Breast epithelium (tissue), 4 donors: Measurements from ENCODE around the gene TRERF1. TPM values are rescaled to one million over a fixed set of nuclear protein-coding genes. Genes with fewer than 3 reads are reported as not detected.
A peak's percentile ranks its signal among the peaks of the same experiment; 100 is the strongest.

Source experiments
- DNase-seq, 2 donors: peaks; one replicate each; pipeline ENCODE4 v3.0.0-alpha.2; 2019; ENCODE audit warnings: low spot score in 2 of 2
- H3K27ac ChIP-seq, 2 donors: fragments of 200-600 bp; sonication (generic) in 1 of 2; one replicate each; pipeline ENCODE4 v1.5.1; 2016 to 2019; ENCODE audit warnings: mild to moderate bottlenecking in 1 of 2
- H3K27me3 ChIP-seq, 2 donors: fragments of 200-600 bp; sonication (generic) in 1 of 2; one replicate each; pipeline versions ENCODE4 v1.5.1 to v1.6.0; 2017 to 2019; ENCODE audit warnings: control low read depth in 1 of 2, mild to moderate bottlenecking in 1 of 2
- H3K36me3 ChIP-seq: fragments of 200-600 bp; one replicate; pipeline ENCODE4 v1.5.1; 2019
- H3K4me1 ChIP-seq, 2 donors: fragments of 200-600 bp; sonication (generic); one replicate each; pipeline ENCODE4 v1.5.1; 2016 to 2019; ENCODE audit warnings: control low read depth in 1 of 2
- H3K4me3 ChIP-seq, 3 donors: fragments of 200-600 bp; sonication (generic); 1 replicate in 2 of 3; 2 replicates in 1 of 3; pipeline ENCODE4 v1.5.1; 2016 to 2019; ENCODE audit warnings: mild to moderate bottlenecking in 3 of 3, moderate library complexity in 2 of 3
- H3K9me3 ChIP-seq, 2 donors: fragments of 200-600 bp; sonication (generic) in 1 of 2; one replicate each; pipeline ENCODE4 v1.5.1; 2016 to 2019; ENCODE audit warnings: control low read depth in 1 of 2
- CTCF ChIP-seq, 3 donors: fragments of 450-650 bp; IDR thresholded peaks; one replicate each; pipeline ENCODE4 v1.5.1; 2016 to 2017; ENCODE audit warnings: antibody characterized with exemption in 3 of 3, mild to moderate bottlenecking in 3 of 3, moderate library complexity in 3 of 3
- POLR2A ChIP-seq: fragments of 450-650 bp; IDR thresholded peaks from one replicate; pipeline ENCODE4 v1.6.1; 2016; ENCODE audit warnings: antibody characterized with exemption, mild to moderate bottlenecking, moderate library complexity
- POLR2AphosphoS5 ChIP-seq, 3 donors: sonication (generic); formaldehyde crosslinking; IDR thresholded peaks; one replicate each; pipeline ENCODE4 v1.6.1; 2017; ENCODE audit warnings: antibody characterized with exemption in 3 of 3
- intact Hi-C: fragments of 100-400 bp; cut with DNase I; formaldehyde crosslinking; loops from one replicate; pipeline ENCODE4 v1.15.1; 2023; ENCODE audit warnings: low total_unique reads
- total RNA-seq, 3 donors: library from RNA; depleted of rRNA; stranded (reverse); fragments of >200 nt; gene quantifications; one replicate each; pipeline ENCODE4 v1.1.0, GENCODE V29; 2016

TRERF1 gene
- total RNA-seq, 3 donors from 2014 or later: 3.9 to 5.4 (median 4.1) TPM

GRCh38 chr6:42287756-42288155 is 164.0 kb downstream of the TRERF1 start:
- TF ChIP-seq CTCF (IDR thresholded peaks at IDR 0.05) (no peak), POLR2A (no peak), POLR2AphosphoS5 (IDR thresholded peaks at IDR 0.05) (no peak)
- Histone ChIP-seq H3K4me1 (no peaks in the 10 kb centered on the region), H3K9me3 (no peaks in the 10 kb centered on the region), H3K27me3 (no peaks in the 10 kb centered on the region), H3K36me3 (no peaks in the 10 kb centered on the region), H3K27ac (no peak overlapping the region), H3K4me3 (no peak overlapping the region)
- DNase-seq: no peak
- intact Hi-C loops: no loop called here

- Histone ChIP-seq H3K9me3 (no peaks in the 10 kb centered on the region), H3K4me1 (peaks cover 0 to 6% of the 10 kb centered on the region in 2 donors), H3K36me3 (no peaks in the 10 kb centered on the region), H3K4me3 (no peak overlapping the region), H3K27me3 (no peaks in the 10 kb centered on the region), H3K27ac (peak overlapping the region; percentile 56 to 58)
- DNase-seq: no peak
- TF ChIP-seq POLR2A: no peak
- TF ChIP-seq POLR2AphosphoS5 (IDR thresholded peaks at IDR 0.05): no peak
- no peak for TF ChIP-seq CTCF (IDR thresholded peaks at IDR 0.05)
- intact Hi-C loops: no loop called here
These were observed 170.2 kb downstream of the TRERF1 start for GRCh38 chr6:42281570-42281969.

- DNase-seq: no peak
- Histone ChIP-seq H3K4me1 (peaks cover 0 to 6% of the 10 kb centered on the region in 2 donors), H3K9me3 (no peaks in the 10 kb centered on the region), H3K27me3 (no peaks in the 10 kb centered on the region), H3K4me3 (no peak overlapping the region), H3K27ac (peak overlapping the region; percentile 56 to 80), H3K36me3 (no peaks in the 10 kb centered on the region)
- intact Hi-C loops: no loop called here
- no peak for TF ChIP-seq POLR2AphosphoS5 (IDR thresholded peaks at IDR 0.05)
- no peak for TF ChIP-seq CTCF (IDR thresholded peaks at IDR 0.05)
- TF ChIP-seq POLR2A: no peak
These were observed 170.7 kb downstream of the TRERF1 start for GRCh38 chr6:42280966-42281533.

- Histone ChIP-seq H3K4me3 (peak overlapping the region in 1 of 3 donors; percentile 6), H3K36me3 (no peaks in the 10 kb centered on the region), H3K27ac (peak overlapping the region; percentile 56 to 80), H3K4me1 (peaks cover 0 to 6% of the 10 kb centered on the region in 2 donors), H3K27me3 (no peaks in the 10 kb centered on the region), H3K9me3 (no peaks in the 10 kb centered on the region)
- intact Hi-C loops: no loop called here
- TF ChIP-seq CTCF (IDR thresholded peaks at IDR 0.05) (no peak), POLR2A (no peak), POLR2AphosphoS5 (IDR thresholded peaks at IDR 0.05) (no peak)
- DNase-seq: no peak
These were observed 171.6 kb downstream of the TRERF1 start for GRCh38 chr6:42279966-42280629.

GRCh38 chr6:42279144-42279781 is 172.5 kb downstream of the TRERF1 start:
- H3K36me3 ChIP-seq: no peaks in the 10 kb centered on the region
- no peak for TF ChIP-seq POLR2AphosphoS5 (IDR thresholded peaks at IDR 0.05)
- TF ChIP-seq POLR2A: no peak
- no peak for TF ChIP-seq CTCF (IDR thresholded peaks at IDR 0.05)
- H3K27me3 ChIP-seq: no peaks in the 10 kb centered on the region
- H3K4me3 ChIP-seq: no peak overlapping the region
- intact Hi-C loops: no loop called here
- peaks cover 0 to 6% of the 10 kb centered on the region in 2 donors for H3K4me1 ChIP-seq
- H3K27ac ChIP-seq: peak overlapping the region; percentile 56 to 80
- no peak for DNase-seq
- no peaks in the 10 kb centered on the region for H3K9me3 ChIP-seq
